Psoas muscle (tissue), 8 donors: ENCODE measurements around the gene NXPH2. TPM values are rescaled to one million over a fixed set of nuclear protein-coding genes. Genes with fewer than 3 reads are reported as not detected.

Source experiments
- ATAC-seq, 4 donors: fragments of 200-7000 bp; cut with Tn5 transposase; one replicate each; pipeline ENCODE4 v1.9.1; 2020; ENCODE audit warnings: moderate library complexity in 3 of 4, mild to moderate bottlenecking in 2 of 4
- DNase-seq, 2 donors: peaks; one replicate each; pipeline ENCODE4 v3.0.0-alpha.2; 2020
- H3K27ac ChIP-seq: fragments of 200-600 bp; one replicate; pipeline ENCODE4 v1.8.0; 2022
- H3K27me3 ChIP-seq, 3 donors: fragments of 200-600 bp in 1 of 3; one replicate each; pipeline versions ENCODE4 v1.6.1 to v1.8.0; 2013 to 2022; ENCODE audit warnings: low read length in 2 of 3, mild to moderate bottlenecking in 2 of 3, moderate library complexity in 1 of 3; ENCODE audit not compliant: insufficient read depth in 3 of 3
- H3K36me3 ChIP-seq, 2 donors: fragments of 200-600 bp in 1 of 2; one replicate each; pipeline versions ENCODE4 v1.6.1 to v1.8.0; 2013 to 2022; ENCODE audit warnings: low read depth in 1 of 2, mild to moderate bottlenecking in 1 of 2, moderate library complexity in 1 of 2; ENCODE audit not compliant: insufficient read depth in 1 of 2
- H3K4me1 ChIP-seq: fragments of 200-600 bp; one replicate; pipeline ENCODE4 v1.8.0; 2022
- H3K4me3 ChIP-seq: fragments of 200-600 bp; one replicate; pipeline ENCODE4 v1.8.0; 2022; ENCODE audit warnings: mild to moderate bottlenecking
- H3K9me3 ChIP-seq: fragments of 200-600 bp; one replicate; pipeline ENCODE4 v1.8.0; 2022
- WGBS, 3 donors: extraction: QIAGEN DNeasy Blood & Tissue Kit; methylation state at CpG; one replicate each; pipeline versions ENCODE4 v1.1.6 to v1.1.7; 2013; 5-methylcytosine and 5-hydroxymethylcytosine counted together
- intact Hi-C, 2 donors: fragments of 100-400 bp; cut with DNase I; formaldehyde crosslinking; loops; one replicate each; pipeline versions ENCODE4 v1.11.0 to v1.14.2; 2022
- polyA plus RNA-seq, 3 donors: library from polyadenylated mRNA; stranded (reverse); fragments of 200-250 nt; gene quantifications; one replicate each; pipeline ENCODE4 v1.2.3, GENCODE V29; 2013
- total RNA-seq, 4 donors: library from RNA; stranded (reverse); fragmentation: NEBNext Ultra II Directional in 2 of 4; extraction: Animal tissue kit (Norgen Biotek cat#: 25700) in 2 of 4; gene quantifications; one replicate each; pipeline versions ENCODE4 v1.2.1 to v1.2.4, GENCODE V29; 2021 to 2023
- TF ChIP-seq, protein P1 (sequence below): fragments of 200-600 bp; IDR thresholded peaks from one replicate; pipeline ENCODE4 v1.8.0; 2022; ENCODE audit warnings: antibody characterized with exemption
- donor health status: healthy with polysubstance abuse.
- donor health status: DM: no; HTN: no; CAD: no; lungs with moderate emphysema.
- donor health status: Bipolar disorder and iron deficiency.
- donor health status: healthy.
- donor health status: DM: yes; HTN: yes; CAD: no.
- donor health status: DM: no; HTN: no; CAD: no.
- donor health status: DM: no; HTN: no; CAD: no.
- donor health status: DM: yes; HTN: yes; CAD: no.

Gene NXPH2
- total and polyA plus RNA-seq, 7 donors = 0.14 TPM; not detected in 6

DNA sequence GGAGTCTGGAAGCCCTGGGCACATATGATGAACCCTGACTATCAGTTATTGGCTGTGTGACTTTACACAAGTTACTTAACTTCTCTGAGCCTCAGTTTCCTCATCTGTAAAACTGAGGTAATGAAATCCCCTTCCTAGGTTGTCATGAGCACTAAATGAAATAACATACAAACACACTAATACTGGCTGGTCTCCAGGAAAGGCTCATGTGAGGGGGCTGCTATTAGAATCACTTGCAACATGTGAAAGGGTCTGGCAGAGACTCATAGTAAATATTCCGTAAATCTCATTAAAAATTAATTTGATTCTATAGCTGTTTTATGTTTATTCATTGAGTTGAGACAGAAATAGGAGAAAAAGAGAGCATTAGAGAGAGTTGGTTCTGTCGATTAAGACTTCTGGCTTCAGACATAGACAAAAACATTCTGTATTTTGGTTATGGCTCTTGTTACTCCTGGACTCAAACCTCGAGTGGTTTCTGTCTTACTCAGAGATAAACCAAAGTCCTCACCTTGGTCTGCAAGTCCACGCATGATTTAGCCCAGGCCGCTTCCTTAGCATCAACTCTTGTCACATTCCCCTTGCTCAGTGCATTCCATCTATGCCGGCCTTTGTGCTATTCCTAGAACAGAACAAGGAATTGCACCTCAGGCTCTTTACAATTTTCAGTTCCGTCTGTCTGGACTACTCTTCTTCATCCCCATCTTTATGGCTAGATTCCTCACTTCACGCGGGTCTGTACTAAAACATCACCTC lies 139.1 kb downstream of the NXPH2 start:
- Histone ChIP-seq H3K9me3 (no peaks in the 10 kb centered on the region), H3K4me1 (no peaks in the 10 kb centered on the region), H3K27ac (no peak overlapping the region), H3K27me3 (no peaks in the 10 kb centered on the region), H3K4me3 (no peak overlapping the region), H3K36me3 (no peaks in the 10 kb centered on the region)
- DNase-seq (no peak), ATAC-seq (no peak)
- 87 to 88% (median 88%) methylated on average over 9 of the region's 9 CpGs for WGBS, 3 donors
- TF ChIP-seq, protein P1, sequence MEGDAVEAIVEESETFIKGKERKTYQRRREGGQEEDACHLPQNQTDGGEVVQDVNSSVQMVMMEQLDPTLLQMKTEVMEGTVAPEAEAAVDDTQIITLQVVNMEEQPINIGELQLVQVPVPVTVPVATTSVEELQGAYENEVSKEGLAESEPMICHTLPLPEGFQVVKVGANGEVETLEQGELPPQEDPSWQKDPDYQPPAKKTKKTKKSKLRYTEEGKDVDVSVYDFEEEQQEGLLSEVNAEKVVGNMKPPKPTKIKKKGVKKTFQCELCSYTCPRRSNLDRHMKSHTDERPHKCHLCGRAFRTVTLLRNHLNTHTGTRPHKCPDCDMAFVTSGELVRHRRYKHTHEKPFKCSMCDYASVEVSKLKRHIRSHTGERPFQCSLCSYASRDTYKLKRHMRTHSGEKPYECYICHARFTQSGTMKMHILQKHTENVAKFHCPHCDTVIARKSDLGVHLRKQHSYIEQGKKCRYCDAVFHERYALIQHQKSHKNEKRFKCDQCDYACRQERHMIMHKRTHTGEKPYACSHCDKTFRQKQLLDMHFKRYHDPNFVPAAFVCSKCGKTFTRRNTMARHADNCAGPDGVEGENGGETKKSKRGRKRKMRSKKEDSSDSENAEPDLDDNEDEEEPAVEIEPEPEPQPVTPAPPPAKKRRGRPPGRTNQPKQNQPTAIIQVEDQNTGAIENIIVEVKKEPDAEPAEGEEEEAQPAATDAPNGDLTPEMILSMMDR = no peak
- intact Hi-C loops = no loop called here

DNA sequence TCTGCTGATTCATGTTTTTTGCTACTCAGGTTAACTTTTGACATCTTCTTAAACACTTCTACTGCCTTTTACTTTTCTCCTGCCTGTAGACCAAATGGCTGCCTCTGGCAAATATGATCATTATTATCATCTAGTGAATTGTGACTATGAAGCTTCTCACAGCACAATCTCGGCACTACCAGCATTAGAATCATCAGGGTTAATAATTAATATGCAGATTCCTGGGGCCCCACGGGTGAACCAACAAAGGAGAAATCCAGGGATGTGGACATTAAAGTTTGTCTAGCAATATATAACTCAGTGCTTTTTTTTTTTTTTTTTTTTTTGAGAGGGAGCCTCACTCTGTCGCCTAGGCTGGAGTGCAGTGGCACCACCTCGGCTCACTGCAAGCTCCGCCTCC lies 142.5 kb downstream of the NXPH2 start:
- 74 to 86% (median 77%) methylated on average over 3 to 5 of the region's 5 CpGs for WGBS, 3 donors
- TF ChIP-seq, protein P1 = no peak
- ATAC-seq = no peak

DNA sequence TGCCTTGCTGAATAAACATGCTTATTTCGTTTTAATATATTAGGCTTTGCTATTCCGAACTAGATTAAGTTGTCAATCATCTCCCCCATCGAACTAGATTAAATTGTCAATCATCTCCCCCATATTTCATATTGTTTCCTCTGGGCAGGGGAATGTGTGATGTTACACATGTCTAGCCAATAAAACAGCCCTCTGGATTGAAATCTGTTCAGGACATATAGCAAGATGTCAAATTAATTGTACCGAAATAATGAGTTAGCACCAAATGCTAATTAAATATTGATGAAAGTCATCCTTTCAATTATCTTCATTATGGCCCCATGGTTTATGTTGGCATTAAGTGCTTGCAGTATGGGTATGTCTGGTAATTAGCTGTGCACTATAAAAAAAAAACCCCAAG lies 143.1 kb downstream of the NXPH2 start:
- WGBS, 3 donors = 85 to 91% (median 89%) methylated on average over 4 of the region's 4 CpGs
- ATAC-seq = no peak
- H3K9me3 ChIP-seq = peaks cover 4% of the 10 kb centered on the region

More for the DNA sequence above, 142.5 kb downstream of the NXPH2 start:
- no peak overlapping the region for H3K27ac ChIP-seq
- no peak for DNase-seq
- H3K9me3 ChIP-seq = peaks cover 4% of the 10 kb centered on the region
- no peak overlapping the region for H3K4me3 ChIP-seq
- H3K4me1 ChIP-seq = no peaks in the 10 kb centered on the region
- no peaks in the 10 kb centered on the region for H3K36me3 ChIP-seq
- intact Hi-C loops = no loop called here
- no peaks in the 10 kb centered on the region for H3K27me3 ChIP-seq

DNA sequence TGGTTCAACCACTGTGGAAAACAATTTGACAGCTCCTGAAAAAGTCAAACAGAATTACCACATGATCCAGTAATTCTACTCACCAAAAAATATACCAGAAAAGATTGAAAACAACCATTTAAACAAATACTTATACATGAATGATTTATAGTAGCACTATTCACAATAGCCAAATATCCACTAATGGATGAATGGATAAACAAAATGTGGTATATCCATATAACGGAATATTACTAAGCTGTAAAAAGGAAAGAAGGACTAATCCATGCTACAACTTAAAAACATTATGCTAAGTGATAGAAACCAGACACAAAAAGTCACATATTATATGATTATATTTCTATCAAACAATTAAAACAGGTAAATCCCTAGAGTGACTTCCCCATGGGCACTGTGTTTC lies 147.1 kb downstream of the NXPH2 start:
- Histone ChIP-seq H3K27ac (no peak overlapping the region), H3K4me1 (no peaks in the 10 kb centered on the region), H3K4me3 (no peak overlapping the region), H3K9me3 (peaks cover 4% of the 10 kb centered on the region), H3K36me3 (no peaks in the 10 kb centered on the region), H3K27me3 (no peaks in the 10 kb centered on the region)
- 97 to 100% (median 98%) methylated on average over 1 of the region's 1 CpG for WGBS, 3 donors
- DNase-seq (no peak), ATAC-seq (no peak)
- TF ChIP-seq, protein P1 = no peak
- intact Hi-C loops = no loop called here

More for the DNA sequence above, 143.1 kb downstream of the NXPH2 start:
- Histone ChIP-seq H3K27ac (no peak overlapping the region), H3K4me1 (no peaks in the 10 kb centered on the region), H3K4me3 (no peak overlapping the region), H3K27me3 (no peaks in the 10 kb centered on the region), H3K36me3 (no peaks in the 10 kb centered on the region)
- intact Hi-C loops = no loop called here
- no peak for DNase-seq
- TF ChIP-seq, protein P1 = no peak
